Heart left ventricle (tissue), 16 donors: ENCODE results near the gene VARS1. TPM values are rescaled to one million over a fixed set of nuclear protein-coding genes. Genes with fewer than 3 reads are reported as not detected.
"Not testable (repeated sequence)": the region's sequence is repeated elsewhere in the genome, so short reads cannot be mapped to it uniquely, and the experiment has no call there.

ENCODE experiments used
- ATAC-seq, 4 donors: fragments of 200-7000 bp; cut with Tn5 transposase; one replicate each; pipeline ENCODE4 v1.9.1; 2020 to 2022; ENCODE audit warnings: moderate library complexity in 4 of 4, mild to moderate bottlenecking in 3 of 4, moderate number of reproducible peaks in 1 of 4
- DNase-seq, 5 donors: peaks; one replicate each; pipeline ENCODE4 v3.0.0-alpha.2; 2020
- H3K27ac ChIP-seq, 12 donors: fragments of 200-600 bp; sonication (generic) in 4 of 12; one replicate each; pipeline versions ENCODE4 v1.5.0 to v1.8.0; 2016 to 2022; ENCODE audit warnings: mild to moderate bottlenecking in 2 of 12
- H3K27me3 ChIP-seq, 9 donors: fragments of 200-600 bp; sonication (generic) in 2 of 9; one replicate each; pipeline versions ENCODE4 v1.5.1 to v1.8.0; 2016 to 2022; ENCODE audit warnings: mild to moderate bottlenecking in 3 of 9
- H3K36me3 ChIP-seq, 9 donors: fragments of 200-600 bp; sonication (generic) in 2 of 9; one replicate each; pipeline versions ENCODE4 v1.5.0 to v1.8.0; 2018 to 2022; ENCODE audit warnings: mild to moderate bottlenecking in 2 of 9
- H3K4me1 ChIP-seq, 12 donors: fragments of 200-600 bp; sonication (generic) in 4 of 12; one replicate each; pipeline versions ENCODE4 v1.5.0 to v1.8.0; 2016 to 2022; ENCODE audit warnings: mild to moderate bottlenecking in 3 of 12
- H3K4me3 ChIP-seq, 12 donors: fragments of 200-600 bp; sonication (generic) in 4 of 12; one replicate each; pipeline versions ENCODE4 v1.5.0 to v1.8.0; 2017 to 2022; ENCODE audit warnings: mild to moderate bottlenecking in 9 of 12, moderate library complexity in 4 of 12
- H3K9me3 ChIP-seq, 12 donors: fragments of 200-600 bp; sonication (generic) in 4 of 12; one replicate each; pipeline versions ENCODE4 v1.5.0 to v1.8.0; 2016 to 2022; ENCODE audit warnings: mild to moderate bottlenecking in 1 of 12
- POLR2A ChIP-seq, 2 donors: fragments of 450-650 bp; IDR thresholded peaks; one replicate each; pipeline ENCODE4 v1.6.1; 2017; ENCODE audit warnings: antibody characterized with exemption in 2 of 2, mild to moderate bottlenecking in 2 of 2, moderate library complexity in 2 of 2
- WGBS, 4 donors: extraction: QIAGEN DNeasy Blood & Tissue Kit in 2 of 4; methylation state at CpG; one replicate each; pipeline versions ENCODE4 v1.1.5 to v1.1.7; 2013 to 2018; 5-methylcytosine and 5-hydroxymethylcytosine counted together
- intact Hi-C, 10 donors: fragments of 100-400 bp; cut with DNase I; formaldehyde crosslinking; loops; one replicate each; pipeline versions ENCODE4 v1.11.1 to v1.14.2; 2022
- long read RNA-seq, 3 donors: library from polyadenylated mRNA; unstranded; transcript quantifications; one replicate each; pipeline ENCODE4 v2.0.0, GENCODE V29; 2020 to 2021
- polyA plus RNA-seq, 2 donors: library from polyadenylated mRNA; stranded (reverse); fragments of 200-250 nt; gene quantifications; one replicate each; pipeline ENCODE4 v1.2.3, GENCODE V29; 2013
- total RNA-seq, 9 donors: library from RNA; depleted of rRNA in 2 of 9; stranded (reverse); fragments of >200 nt in 2 of 9; fragmentation: NEBNext Ultra II Directional in 3 of 9; extraction: Animal tissue kit (Norgen Biotek cat#: 25700) in 3 of 9; gene quantifications; one replicate each; pipeline versions ENCODE4 v1.1.0 to v1.2.4, GENCODE V29; 2016 to 2023
- TF ChIP-seq, protein P1 (sequence below), 12 donors: fragments of 200-600 bp; sonication (generic) in 4 of 12; IDR thresholded peaks; one replicate each; pipeline versions ENCODE4 v1.5.0 to v1.8.0; 2018 to 2022; ENCODE audit warnings: antibody characterized with exemption in 12 of 12, mild to moderate bottlenecking in 5 of 12
- donor health status: ischemic (EF 13 %, LVEDD 7.1; RV severe dilation, severe dysfunction).
- donor health status: healthy with polysubstance abuse.
- donor health status: DM: no; HTN: yes; CAD: no.
- donor health status: DM: no; HTN: no; CAD: no.
- donor health status: ischemic (EF 25% LVEDD 6.9; RV normal size, moderate dysfunction).
- donor health status: ischemic (EF 25% LVEDD 5.7; RV mildly dilated, moderate dysfunction).
- donor health status: healthy.
- donor health status: DM: yes; HTN: yes; CAD: no.
- donor health status: ischemic (EF 35%, LVEDD 5.7; RV mildly dilated, moderate dysfunction).
- donor health status: nonischemic (EF 11% LVEDD 7.7; RV severe dilation, severe dysfunction).
- donor health status: DM: yes; HTN: yes; CAD: no.
- donor health status: PGD.
- donor health status: ischemic (EF 29% LVEDD 5.4; RV normal size, mild dysfunction).
- donor health status: nonischemic (EF 23%, LVEDD 6.1; RV moderate dilation, normal function).

The VARS1 gene
- total RNA-seq (10 to 100 TPM; 18.6 to 61.8 (median 26.1) TPM), polyA plus RNA-seq (10 to 100 TPM; 21.9 to 54.6 TPM)
- long read RNA-seq, donor 1, full-length matches to known transcripts = 7 of 50 reads
- long read RNA-seq, donor 1, partial matches to known transcripts = 33 of 50 reads
- long read RNA-seq, donor 1, other reads (novel, unspliced or antisense) = 10 of 50 reads
- long read RNA-seq, donor 2, full-length matches to known transcripts = 3 of 44 reads
- long read RNA-seq, donor 2, partial matches to known transcripts = 39 of 44 reads
- long read RNA-seq, donor 2, other reads (novel, unspliced or antisense) = 2 of 44 reads
- long read RNA-seq, donor 3, full-length matches to known transcripts = 13 of 108 reads
- long read RNA-seq, donor 3, partial matches to known transcripts = 81 of 108 reads
- long read RNA-seq, donor 3, other reads (novel, unspliced or antisense) = 14 of 108 reads

DNA sequence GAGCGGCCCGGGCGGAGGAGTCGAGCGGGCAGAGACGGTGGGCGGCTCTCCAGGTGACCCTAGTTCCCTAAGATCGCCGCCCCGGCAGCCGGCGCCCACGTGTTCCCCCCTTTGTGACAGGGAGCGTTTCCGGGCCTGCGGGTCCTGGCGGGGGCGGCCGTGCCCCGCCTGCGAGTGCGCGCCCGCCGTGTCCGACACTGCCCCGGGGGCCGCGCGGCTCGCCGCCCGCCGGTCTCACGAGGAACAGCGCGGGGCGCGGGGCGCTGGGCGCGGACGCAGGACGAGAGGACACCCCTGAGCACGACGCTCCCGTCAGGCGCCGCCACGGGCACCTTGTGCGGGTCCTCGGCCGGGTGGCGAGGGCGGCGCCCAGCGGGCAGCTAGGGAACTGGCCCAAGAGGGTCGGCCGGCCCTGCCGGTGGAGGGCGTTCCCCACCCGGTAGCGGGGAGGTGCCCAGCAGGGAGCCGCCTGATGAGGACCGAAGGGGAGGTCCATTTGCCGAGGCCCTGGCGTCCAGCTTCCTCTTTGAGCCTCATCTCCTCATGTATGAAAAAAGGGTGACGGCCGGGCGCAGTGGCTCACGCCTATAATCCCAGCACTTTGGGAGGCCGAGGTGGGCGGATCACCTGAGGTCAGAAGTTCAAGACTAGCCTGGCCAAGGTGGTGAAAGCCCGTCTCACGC, at the start of gene VARS1:
TSS of gene VARS1 (minus strand) at position 137 of the 683 bp plus-strand sequence. CDS start 535 bp downstream, outside the sequence.
- H3K4me1 ChIP-seq = peaks cover 0 to 39% (median 18%) of the 10 kb centered on the region in 12 donors
- TF ChIP-seq, protein P1, sequence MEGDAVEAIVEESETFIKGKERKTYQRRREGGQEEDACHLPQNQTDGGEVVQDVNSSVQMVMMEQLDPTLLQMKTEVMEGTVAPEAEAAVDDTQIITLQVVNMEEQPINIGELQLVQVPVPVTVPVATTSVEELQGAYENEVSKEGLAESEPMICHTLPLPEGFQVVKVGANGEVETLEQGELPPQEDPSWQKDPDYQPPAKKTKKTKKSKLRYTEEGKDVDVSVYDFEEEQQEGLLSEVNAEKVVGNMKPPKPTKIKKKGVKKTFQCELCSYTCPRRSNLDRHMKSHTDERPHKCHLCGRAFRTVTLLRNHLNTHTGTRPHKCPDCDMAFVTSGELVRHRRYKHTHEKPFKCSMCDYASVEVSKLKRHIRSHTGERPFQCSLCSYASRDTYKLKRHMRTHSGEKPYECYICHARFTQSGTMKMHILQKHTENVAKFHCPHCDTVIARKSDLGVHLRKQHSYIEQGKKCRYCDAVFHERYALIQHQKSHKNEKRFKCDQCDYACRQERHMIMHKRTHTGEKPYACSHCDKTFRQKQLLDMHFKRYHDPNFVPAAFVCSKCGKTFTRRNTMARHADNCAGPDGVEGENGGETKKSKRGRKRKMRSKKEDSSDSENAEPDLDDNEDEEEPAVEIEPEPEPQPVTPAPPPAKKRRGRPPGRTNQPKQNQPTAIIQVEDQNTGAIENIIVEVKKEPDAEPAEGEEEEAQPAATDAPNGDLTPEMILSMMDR (IDR thresholded peaks at IDR 0.05) = peak; percentile 71 to 98 (median 85)
- TF ChIP-seq POLR2A (IDR thresholded peaks at IDR 0.05) = peak in 1 of 2 donors; percentile 59
- peak; percentile 81 to 97 (median 96) for ATAC-seq
- peaks cover 0 to 39% (median 22%) of the 10 kb centered on the region in 9 donors for H3K36me3 ChIP-seq
- intact Hi-C loops = loop anchor here in 4 of 10 donors (2.0 to 10.0 kb wide), 3 partner anchors 31 to 61 kb away; partner anchors contain the start of genes CLIC1 (in 1 of the 4) and HSPA1B (in 1 of the 4)
- H3K27ac ChIP-seq = peak within 1 kb of the TSS; percentile 87 to 99 (median 96)
- no peaks in the 10 kb centered on the region for H3K9me3 ChIP-seq
- no peaks in the 10 kb centered on the region for H3K27me3 ChIP-seq
- WGBS, 4 donors = 1 to 4% (median 1%) methylated on average over 13 to 75 of the region's 75 CpGs
- H3K4me3 ChIP-seq = peak within 1 kb of the TSS; percentile 67 to 98 (median 84)
- DNase-seq = peak; percentile 92 to 98 (median 95)

DNA sequence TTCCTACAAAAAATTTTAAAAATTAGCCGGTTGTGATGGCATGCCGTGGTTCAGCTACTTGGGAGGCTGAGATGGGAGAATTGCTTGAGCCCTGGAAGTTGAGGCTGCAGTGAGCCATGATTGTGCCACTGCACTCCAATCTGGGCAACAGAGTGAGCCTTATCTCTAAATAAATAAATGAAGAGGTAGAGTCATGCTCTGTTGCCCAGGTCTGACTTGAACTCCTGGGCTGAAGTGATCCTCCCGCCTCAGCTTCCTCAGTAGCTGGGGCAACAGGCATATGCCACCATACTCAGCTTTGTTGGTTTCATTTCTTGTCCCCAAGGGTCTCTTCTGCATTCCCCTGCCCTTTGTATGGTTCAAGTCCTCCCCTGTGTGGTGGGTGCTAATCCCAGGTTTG, 49.0 kb upstream of the VARS1 start:
- ATAC-seq = no peak
- Histone ChIP-seq H3K4me1 (no peaks in the 10 kb centered on the region), H3K27ac (no peak overlapping the region), H3K4me3 (no peak overlapping the region), H3K27me3 (no peaks in the 10 kb centered on the region), H3K9me3 (no peaks in the 10 kb centered on the region), H3K36me3 (peaks cover 0 to 28% (median 15%) of the 10 kb centered on the region in 9 donors)
- 94 to 97% (median 95%) methylated on average over 3 of the region's 3 CpGs for WGBS, 4 donors
- intact Hi-C loops = no loop called here
- DNase-seq = no peak
- no peak for TF ChIP-seq POLR2A (IDR thresholded peaks at IDR 0.05)
- TF ChIP-seq, protein P1 (IDR thresholded peaks at IDR 0.05) = no peak

DNA sequence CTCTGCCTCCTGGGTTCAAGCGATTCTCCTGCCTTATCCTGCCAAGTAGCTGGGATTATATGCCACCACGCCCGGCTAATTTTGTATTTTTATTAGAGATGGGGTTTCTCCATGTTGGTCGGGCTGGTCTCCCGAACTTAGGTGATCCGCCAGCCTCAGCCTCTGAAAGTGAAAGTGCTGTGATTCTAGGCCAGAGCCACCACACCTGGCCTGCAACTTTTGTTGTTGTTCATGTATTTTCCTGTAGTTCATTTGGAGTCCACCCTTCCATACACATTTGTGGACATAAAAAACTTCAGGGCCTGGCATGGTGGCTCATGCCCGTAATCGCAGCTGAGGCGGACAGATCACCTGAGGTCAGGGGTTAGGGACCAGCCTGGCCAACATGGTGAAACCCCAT, 46.5 kb upstream of the VARS1 start:
- no peak overlapping the region for H3K4me3 ChIP-seq
- H3K9me3 ChIP-seq = no peaks in the 10 kb centered on the region
- intact Hi-C loops = no loop called here
- peaks cover 0 to 22% (median 17%) of the 10 kb centered on the region in 12 donors for H3K4me1 ChIP-seq
- 93 to 95% (median 94%) methylated on average over 9 of the region's 9 CpGs for WGBS, 4 donors
- ATAC-seq (no peak), DNase-seq (no peak)
- H3K36me3 ChIP-seq = peaks cover 0 to 52% (median 40%) of the 10 kb centered on the region in 9 donors
- no peak overlapping the region for H3K27ac ChIP-seq
- H3K27me3 ChIP-seq = no peaks in the 10 kb centered on the region
- TF ChIP-seq, protein P1 (IDR thresholded peaks at IDR 0.05) = no peak
- no peak for TF ChIP-seq POLR2A (IDR thresholded peaks at IDR 0.05)

DNA sequence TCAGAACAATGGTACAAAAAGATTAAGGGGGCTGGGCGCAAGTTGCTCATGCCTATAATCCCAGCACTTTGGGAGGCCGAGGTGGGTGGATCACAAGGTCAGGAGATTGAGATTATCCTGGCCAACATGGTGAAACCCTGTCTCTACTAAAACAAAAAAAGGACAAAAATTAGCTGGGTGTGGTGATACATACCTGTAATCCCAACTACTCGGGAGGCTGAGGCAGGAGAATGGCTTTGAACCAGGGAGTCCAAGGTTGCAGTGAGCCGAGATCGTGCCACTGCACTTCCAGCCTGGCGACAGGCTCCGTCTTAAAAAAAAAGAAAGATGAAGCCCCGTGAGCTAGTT, 44.2 kb upstream of the VARS1 start:
- Histone ChIP-seq H3K4me1 (peaks cover 0 to 38% (median 34%) of the 10 kb centered on the region in 12 donors), H3K36me3 (peaks cover 0 to 61% (median 44%) of the 10 kb centered on the region in 9 donors)
- intact Hi-C loops = loop anchor here in 3 of 10 donors (5.0 to 10.0 kb wide), 4 partner anchors 58 to 295 kb away; partner anchors contain the start of genes ATP6V1G2 (in 1 of the 3), CLIC1 (in 1 of the 3), DDX39B (in 1 of the 3) and EHMT2 (in 1 of the 3)
- not testable (repeated sequence) for ATAC-seq, H3K4me3 ChIP-seq, DNase-seq, H3K27ac ChIP-seq, H3K9me3 ChIP-seq, H3K27me3 ChIP-seq
- WGBS, 4 donors = 87 to 91% (median 89%) methylated on average over 8 of the region's 8 CpGs
